HG02588 (cell line): ENCODE data around the gene NEDD4L.
"Not testable (repeated sequence)": the region's sequence is repeated elsewhere in the genome, so short reads cannot be mapped to it uniquely, and the experiment has no call there.

ENCODE experiments used
- ATAC-seq: cut with Tn5 transposase; IDR thresholded peaks from one replicate; pipeline ENCODE4 v1.9.1; 2021; ENCODE audit warnings: mild to moderate bottlenecking, moderate library complexity; ENCODE audit not compliant: unreplicated experiment

Gene NEDD4L

DNA sequence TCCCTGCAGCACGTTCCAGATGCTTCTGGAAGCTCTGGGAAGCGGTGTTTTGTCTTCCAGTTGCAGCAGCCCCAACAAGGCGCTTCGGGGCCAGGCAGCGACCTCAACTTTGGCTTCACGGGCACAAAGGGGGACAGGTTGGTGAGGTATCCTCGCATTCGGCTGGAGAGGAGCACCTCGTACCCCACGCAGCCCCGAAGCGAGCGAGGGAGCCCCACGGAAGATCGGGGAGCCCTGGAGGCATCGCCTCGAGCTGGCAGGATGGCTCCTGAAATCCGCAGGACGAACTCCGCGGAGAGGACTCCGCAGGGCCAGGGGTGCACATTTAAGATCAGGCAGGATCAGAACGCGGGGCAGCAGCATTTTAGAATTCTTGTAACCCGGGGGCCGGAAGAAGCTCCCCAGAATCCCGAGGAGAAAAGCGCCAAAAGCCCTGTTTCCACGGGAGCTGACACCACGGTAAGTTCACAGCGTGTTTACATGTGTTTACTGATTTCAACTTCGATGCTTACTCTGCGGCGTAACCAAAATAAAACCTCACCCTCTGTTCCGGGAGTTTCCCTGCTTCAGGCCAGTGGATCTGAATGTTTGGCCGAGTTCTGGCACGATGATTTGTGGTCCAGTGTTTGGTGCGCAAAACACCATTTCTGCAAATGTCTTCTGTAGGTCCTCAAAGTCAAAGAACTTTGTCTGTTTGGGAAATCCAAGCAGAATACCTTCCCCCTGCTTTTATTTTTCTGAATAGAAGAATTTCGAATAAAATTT is 212.5 kb downstream of the NEDD4L start:
- ATAC-seq: no peak

- ATAC-seq: no peak
These were observed 213.4 kb downstream of the NEDD4L start for GRCh38 chr18:58257461-58257860.

DNA sequence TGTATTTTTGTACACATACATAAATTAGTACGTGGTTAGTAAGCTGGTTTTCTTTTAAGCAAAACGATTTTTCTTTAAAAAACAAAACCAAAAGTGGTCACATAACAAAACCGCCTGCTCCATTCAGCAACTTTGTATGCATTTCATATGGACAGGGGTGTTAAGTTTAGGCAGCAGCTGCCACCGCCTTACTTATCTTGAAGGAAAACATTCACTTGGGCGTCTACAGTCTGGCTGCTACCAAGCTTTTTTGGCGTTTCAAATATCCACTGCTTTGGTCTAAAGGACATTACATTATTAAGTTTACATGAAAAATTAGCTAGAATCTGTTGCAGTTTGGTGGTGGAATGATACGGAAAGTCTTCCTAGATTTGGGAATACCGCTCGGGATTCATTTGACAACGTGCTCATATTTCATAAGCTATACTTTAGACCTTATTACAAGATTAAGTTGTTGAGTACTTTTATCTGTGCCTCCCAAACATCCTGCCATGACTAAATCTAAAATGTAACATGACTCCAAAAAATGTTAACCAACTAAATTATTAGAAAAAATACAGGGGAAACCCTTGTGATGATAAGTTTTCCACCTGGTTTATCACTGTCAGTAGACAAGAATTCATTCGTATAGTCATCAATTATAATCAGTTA is 214.8 kb downstream of the NEDD4L start:
- no peak for ATAC-seq

DNA sequence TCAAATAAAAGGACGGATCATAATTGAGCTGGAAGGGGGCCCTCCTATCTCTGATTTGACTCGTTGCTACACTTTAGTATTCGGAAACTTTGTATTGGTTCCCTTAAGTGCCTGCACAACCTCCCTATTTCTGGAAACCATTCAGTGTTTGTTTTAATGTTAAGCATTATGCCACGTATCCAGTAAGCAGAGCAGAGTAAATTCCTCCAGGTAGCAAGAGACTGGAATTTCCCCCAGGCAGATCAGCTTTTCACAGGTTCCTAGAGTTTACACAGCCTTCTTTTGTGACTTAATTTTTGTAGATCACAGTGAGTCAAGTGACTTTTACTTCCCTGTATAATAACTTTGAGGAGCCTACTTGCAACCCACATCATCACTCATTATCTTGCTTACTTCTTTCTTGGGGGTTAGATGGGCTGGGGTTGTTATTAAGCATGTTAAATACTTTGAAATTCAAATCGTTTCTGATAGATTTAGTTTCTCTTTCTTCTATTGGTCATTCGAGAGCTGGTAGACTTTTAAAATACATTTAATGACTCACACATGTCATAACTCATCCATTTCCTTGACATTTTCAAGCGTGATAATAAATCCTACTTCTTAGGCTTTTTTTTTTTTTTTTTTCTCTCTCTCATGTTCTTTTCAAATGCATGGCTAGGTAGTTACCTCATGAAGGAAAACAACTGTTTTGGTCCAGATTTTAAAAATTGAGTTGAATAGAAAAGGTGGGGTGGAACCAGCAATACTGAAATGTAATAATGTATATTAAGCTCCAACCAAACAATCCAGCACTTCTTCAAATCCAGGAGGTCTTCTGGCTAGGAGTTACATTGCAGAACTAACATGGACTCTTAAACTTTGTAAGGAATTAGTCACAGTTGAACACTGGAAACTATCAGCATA is 219.3 kb downstream of the NEDD4L start:
- no peak for ATAC-seq

DNA sequence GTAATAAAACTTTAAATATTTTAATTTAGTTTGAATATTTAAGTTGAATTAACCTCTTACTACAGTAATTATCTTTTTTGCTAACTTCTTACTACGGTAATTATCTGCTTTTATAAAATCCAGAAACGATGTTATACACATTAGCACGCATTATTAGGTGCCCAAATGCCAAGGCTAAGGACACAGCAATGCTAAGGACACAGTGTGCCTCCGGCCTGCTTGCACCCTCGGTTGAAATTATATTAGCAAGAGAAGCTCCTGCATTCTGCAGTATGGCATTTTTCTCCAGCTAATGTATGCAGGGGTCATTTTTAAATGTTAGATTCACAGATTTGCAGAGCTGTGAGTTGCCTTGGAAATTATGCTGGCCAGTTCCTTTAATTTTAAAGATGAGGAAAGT is 220.0 kb downstream of the NEDD4L start:
- ATAC-seq: no peak

- no peak for ATAC-seq
These were observed 220.8 kb downstream of the NEDD4L start for GRCh38 chr18:58264840-58265239.

GRCh38 chr18:58265489-58265888 is 221.5 kb downstream of the NEDD4L start:
- not testable (repeated sequence) for ATAC-seq

- ATAC-seq: no peak
These were observed 222.3 kb downstream of the NEDD4L start for GRCh38 chr18:58266291-58266690.

DNA sequence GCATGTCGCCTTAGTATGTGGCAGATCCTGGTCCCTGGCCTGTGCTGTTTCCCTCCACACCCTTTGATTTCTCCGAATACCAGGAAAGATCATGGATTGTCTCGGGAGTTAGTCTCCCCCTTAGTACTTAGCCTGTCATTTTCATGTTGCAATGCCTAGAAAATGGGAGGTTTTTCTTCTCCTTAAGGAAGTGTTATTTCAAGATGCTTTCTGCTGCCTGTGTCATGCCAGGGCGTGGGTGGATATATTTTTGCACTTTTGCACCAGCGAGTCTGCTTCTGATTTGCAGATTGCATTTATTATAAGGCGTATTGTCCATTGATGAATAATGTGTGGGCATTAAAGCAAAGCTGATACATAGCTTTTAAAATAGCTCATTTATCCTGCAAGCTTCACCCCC is 223.5 kb downstream of the NEDD4L start:
- ATAC-seq: no peak

- no peak for ATAC-seq
These were observed 224.8 kb downstream of the NEDD4L start for GRCh38 chr18:58268849-58269248.

- ATAC-seq: no peak
These were observed 225.9 kb downstream of the NEDD4L start for GRCh38 chr18:58269931-58270330.

GRCh38 chr18:58270396-58270795 is 226.4 kb downstream of the NEDD4L start:
- ATAC-seq: no peak

DNA sequence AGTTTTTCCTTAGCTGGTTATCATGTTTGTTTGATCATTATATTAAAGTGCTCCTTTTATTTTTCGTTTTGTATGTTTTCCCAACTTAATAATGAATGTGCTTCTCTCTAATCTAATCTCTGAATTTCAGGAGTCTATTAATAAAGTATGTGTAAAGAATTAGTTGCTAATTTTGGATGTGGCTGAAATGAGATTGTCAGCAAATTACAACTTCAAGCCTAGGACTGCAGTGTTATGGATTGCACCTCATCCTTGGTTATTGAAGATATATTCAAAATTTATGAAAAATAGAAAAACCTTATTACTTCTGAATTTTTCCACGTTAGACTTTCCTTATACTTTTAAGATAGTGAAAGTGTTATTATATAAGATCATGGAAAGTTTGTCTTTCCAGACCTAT is 227.7 kb downstream of the NEDD4L start:
- ATAC-seq: no peak

- ATAC-seq: no peak
These were observed 228.2 kb downstream of the NEDD4L start for GRCh38 chr18:58272209-58272608.

- no peak for ATAC-seq
These were observed 228.9 kb downstream of the NEDD4L start for GRCh38 chr18:58272779-58273435.

DNA sequence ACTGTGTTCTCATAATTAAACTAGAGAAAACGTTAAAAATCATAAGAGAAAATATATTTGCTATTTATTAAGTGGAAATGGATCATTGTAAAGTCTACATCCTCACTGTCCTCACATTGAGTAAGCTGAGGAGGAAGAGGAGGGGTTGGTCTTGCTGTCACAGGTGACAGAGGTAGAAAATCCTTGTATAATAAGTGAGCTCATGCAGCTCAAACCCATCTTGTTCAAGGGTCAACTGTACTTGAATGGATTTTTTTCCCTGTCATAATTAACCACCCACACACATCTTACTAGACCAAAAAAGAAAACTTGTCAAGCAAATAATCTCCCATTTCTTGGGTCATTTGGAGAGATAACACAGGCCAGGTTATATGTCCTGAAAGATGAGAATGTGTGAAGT is 231.2 kb downstream of the NEDD4L start:
- ATAC-seq: no peak

GRCh38 chr18:58276789-58277739 is 233.0 kb downstream of the NEDD4L start:
- ATAC-seq: no peak

- no peak for ATAC-seq
These were observed 235.6 kb downstream of the NEDD4L start for GRCh38 chr18:58279504-58280175.

DNA sequence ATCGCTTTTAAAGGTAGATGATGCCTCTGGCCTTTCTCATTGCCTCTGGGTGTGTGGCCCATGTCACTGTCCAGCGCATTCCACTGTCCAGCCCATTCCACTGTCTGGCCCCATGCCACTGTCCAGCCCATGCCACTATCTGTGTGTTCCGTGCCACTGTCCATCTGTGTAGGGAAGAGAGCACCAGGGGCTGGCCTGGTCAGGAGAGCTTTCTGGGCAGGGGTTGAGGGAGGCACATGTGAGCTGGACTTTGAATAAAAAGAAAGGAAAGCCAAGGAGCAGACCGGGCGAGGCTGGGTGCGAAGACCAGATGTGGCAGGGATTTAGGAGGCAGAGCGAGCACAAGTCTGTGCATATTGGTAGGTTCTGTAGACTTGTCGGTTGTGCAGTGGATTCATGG is 236.2 kb downstream of the NEDD4L start:
- no peak for ATAC-seq
